Heart right ventricle (tissue), 16 donors: ENCODE measurements around the gene KCTD1. TPM values are rescaled to one million over a fixed set of nuclear protein-coding genes. Genes with fewer than 3 reads are reported as not detected.

Source experiments
- ATAC-seq, 8 donors: fragments of 200-7000 bp; cut with Tn5 transposase; one replicate each; pipeline ENCODE4 v1.9.1; 2020; ENCODE audit warnings: mild to moderate bottlenecking in 8 of 8, moderate library complexity in 8 of 8, moderate number of reproducible peaks in 1 of 8
- DNase-seq, 2 donors: peaks; one replicate each; pipeline ENCODE4 v3.0.0-alpha.2; 2020
- H3K27ac ChIP-seq, 10 donors: fragments of 200-600 bp; sonication (generic) in 2 of 10; one replicate each; pipeline versions ENCODE4 v1.5.0 to v1.8.0; 2020 to 2022; ENCODE audit warnings: mild to moderate bottlenecking in 3 of 10
- H3K27me3 ChIP-seq, 7 donors: fragments of 200-600 bp; one replicate each; pipeline ENCODE4 v1.8.0; 2021 to 2022; ENCODE audit warnings: mild to moderate bottlenecking in 2 of 7
- H3K36me3 ChIP-seq, 9 donors: fragments of 200-600 bp; sonication (generic) in 1 of 9; one replicate each; pipeline versions ENCODE4 v1.5.0 to v1.8.0; 2020 to 2022; ENCODE audit warnings: mild to moderate bottlenecking in 2 of 9
- H3K4me1 ChIP-seq, 9 donors: fragments of 200-600 bp; sonication (generic) in 1 of 9; one replicate each; pipeline versions ENCODE4 v1.5.0 to v1.8.0; 2020 to 2022; ENCODE audit warnings: mild to moderate bottlenecking in 4 of 9
- H3K4me3 ChIP-seq, 10 donors: fragments of 200-600 bp; sonication (generic) in 2 of 10; one replicate each; pipeline versions ENCODE4 v1.5.0 to v1.8.0; 2020 to 2022; ENCODE audit warnings: mild to moderate bottlenecking in 7 of 10, moderate library complexity in 2 of 10
- H3K9me3 ChIP-seq, 11 donors: fragments of 200-600 bp in 10 of 11; sonication (generic) in 2 of 11; one replicate each; pipeline versions ENCODE4 v1.5.0 to v1.8.0; 2013 to 2022; ENCODE audit warnings: mild to moderate bottlenecking in 2 of 11, control low read depth in 1 of 11, moderate library complexity in 1 of 11
- CTCF ChIP-seq, 9 donors: fragments of 200-600 bp; sonication (generic) in 2 of 9; IDR thresholded peaks; one replicate each; pipeline versions ENCODE4 v1.5.0 to v1.8.0; 2021 to 2022; ENCODE audit warnings: antibody characterized with exemption in 9 of 9, mild to moderate bottlenecking in 5 of 9, moderate library complexity in 1 of 9
- WGBS, 2 donors: extraction: QIAGEN DNeasy Blood & Tissue Kit; methylation state at CpG; one replicate each; pipeline ENCODE4 v1.1.7; 2013; ENCODE audit warnings: inconsistent platforms in 1 of 2; 5-methylcytosine and 5-hydroxymethylcytosine counted together
- intact Hi-C, 10 donors: fragments of 100-400 bp; cut with DNase I; formaldehyde crosslinking; loops; one replicate each; pipeline versions ENCODE4 v1.11.1 to v1.14.2; 2022
- polyA plus RNA-seq, 2 donors: library from polyadenylated mRNA; stranded (reverse); fragments of 200-250 nt; gene quantifications; one replicate each; pipeline ENCODE4 v1.2.3, GENCODE V29; 2013
- total RNA-seq, 10 donors: library from RNA; stranded (reverse); fragmentation: NEBNext Ultra II Directional in 3 of 10; extraction: Animal tissue kit (Norgen Biotek cat#: 25700) in 3 of 10; gene quantifications; one replicate each; pipeline versions ENCODE4 v1.2.1 to v1.2.4, GENCODE V29; 2021 to 2023
- donor health status: Arrhythmogenic right ventricular cardiomyopathy.
- donor health status: ischemic (EF 13 %, LVEDD 7.1; RV severe dilation, severe dysfunction).
- donor health status: healthy with polysubstance abuse.
- donor health status: DM: no; HTN: yes; CAD: no.
- donor health status: DM: no; HTN: no; CAD: no.
- donor health status: ischemic (EF 25% LVEDD 6.9; RV normal size, moderate dysfunction).
- donor health status: ischemic (EF 25% LVEDD 5.7; RV mildly dilated, moderate dysfunction).
- donor health status: healthy.
- donor health status: DM: yes; HTN: yes; CAD: no.
- donor health status: Ischemic cardiomyopathy.
- donor health status: ischemic (EF 35%, LVEDD 5.7; RV mildly dilated, moderate dysfunction).
- donor health status: nonischemic (EF 11% LVEDD 7.7; RV severe dilation, severe dysfunction).
- donor health status: DM: yes; HTN: yes; CAD: no.
- donor health status: PGD.
- donor health status: ischemic (EF 29% LVEDD 5.4; RV normal size, mild dysfunction).
- donor health status: nonischemic (EF 23%, LVEDD 6.1; RV moderate dilation, normal function).

KCTD1 gene
- total and polyA plus RNA-seq, 12 donors: 7.5 to 16.7 (median 10.7) TPM

- intact Hi-C loops: loop anchor here in 1 of 10 donors (10.0 kb wide), 1 partner anchor 108 kb away; the partner anchor contains the start of gene KCTD1
- no peak for TF ChIP-seq CTCF (IDR thresholded peaks at IDR 0.05)
- ATAC-seq: no peak
Measured at GRCh38 chr18:26436176-26437051, 111.9 kb downstream of the KCTD1 start.

GRCh38 chr18:26435415-26436095 is 112.8 kb downstream of the KCTD1 start:
- no peak for DNase-seq
- peaks cover 0 to 9% (median 0%) of the 10 kb centered on the region in 9 donors for H3K4me1 ChIP-seq
- H3K9me3 ChIP-seq: no peaks in the 10 kb centered on the region
- WGBS, 2 donors: 66 to 73% methylated on average over 8 of the region's 8 CpGs
- H3K27me3 ChIP-seq: peaks cover 0 to 8% (median 0%) of the 10 kb centered on the region in 7 donors
- TF ChIP-seq CTCF (IDR thresholded peaks at IDR 0.05): no peak
- intact Hi-C loops: loop anchor here in 1 of 10 donors (10.0 kb wide), 1 partner anchor 109 kb away; the partner anchor contains the start of gene KCTD1
- no peaks in the 10 kb centered on the region for H3K36me3 ChIP-seq
- H3K27ac ChIP-seq: no peak overlapping the region
- peak in 4 of 8 donors; percentile 61 to 83 (median 70) for ATAC-seq
- no peak overlapping the region for H3K4me3 ChIP-seq

More at GRCh38 chr18:26436176-26437051, 111.9 kb downstream of the KCTD1 start:
- Histone ChIP-seq H3K4me3 (no peak overlapping the region), H3K36me3 (no peaks in the 10 kb centered on the region), H3K27ac (no peak overlapping the region), H3K27me3 (peaks cover 0 to 8% (median 0%) of the 10 kb centered on the region in 7 donors), H3K4me1 (peaks cover 0 to 9% (median 0%) of the 10 kb centered on the region in 9 donors), H3K9me3 (no peaks in the 10 kb centered on the region)
- no peak for DNase-seq
- 74 to 78% methylated on average over 11 of the region's 11 CpGs for WGBS, 2 donors

GRCh38 chr18:26434887-26435286 is 113.5 kb downstream of the KCTD1 start:
- Histone ChIP-seq H3K4me3 (no peak overlapping the region), H3K27me3 (peaks cover 0 to 8% (median 0%) of the 10 kb centered on the region in 7 donors), H3K36me3 (no peaks in the 10 kb centered on the region), H3K4me1 (peaks cover 0 to 9% (median 0%) of the 10 kb centered on the region in 9 donors), H3K9me3 (no peaks in the 10 kb centered on the region), H3K27ac (no peak overlapping the region)
- peak in 1 of 8 donors; percentile 28 for ATAC-seq
- 61 to 90% methylated on average over 2 of the region's 2 CpGs for WGBS, 2 donors
- DNase-seq: no peak
- intact Hi-C loops: loop anchor here in 1 of 10 donors (10.0 kb wide), 1 partner anchor 110 kb away; the partner anchor contains the start of gene KCTD1
- TF ChIP-seq CTCF (IDR thresholded peaks at IDR 0.05): no peak
